Activated gamma-delta T cell treated with Interleukin-2 at 50 U/mL for 16 hours (primary cell): Measurements from ENCODE around the gene LFNG.

Source experiments
- DNase-seq: peaks from one replicate; pipeline ENCODE4 v3.0.0-alpha.2; 2020

The LFNG gene

GRCh38 chr7:2575046-2575732 lies 55.6 kb downstream of the LFNG start:
- no peak for DNase-seq

- no peak for DNase-seq
Measured at GRCh38 chr7:2575733-2576340, 56.3 kb downstream of the LFNG start.

- no peak for DNase-seq
Measured at GRCh38 chr7:2576742-2577491, 57.3 kb downstream of the LFNG start.
